ENCODE data around the gene KRT17.

GRCh38 chr17:41613277-41614082, 10.9 kb downstream of the KRT17 start:
- no peak for TF ChIP-seq CTCF (conservative IDR thresholded peaks at IDR 0.05 in 1 of 2, IDR thresholded peaks at IDR 0.05 in 1 of 2; ENCODE audit: low read depth in 1 of 2, low read length in 2 of 2)
- no peak for TF ChIP-seq EZH2 (IDR thresholded peaks at IDR 0.05; ENCODE audit: low read length, missing control alignments)
